Loucy (cell line): ENCODE data around the gene CCDC28A.

Experiments used
- CTCF ChIP-seq: fragments of 200-600 bp; sonication (generic); conservative IDR thresholded peaks from 2 replicates; pipeline ENCODE4 v1.5.1; 2014; ENCODE audit warnings: mild to moderate bottlenecking, antibody characterized with exemption, low read length
- EZH2phosphoT487 ChIP-seq: fragments of 200-600 bp; IDR thresholded peaks from 2 replicates; pipeline ENCODE4 v1.6.1; 2018; ENCODE audit warnings: antibody characterized with exemption, mild to moderate bottlenecking, moderate library complexity, borderline replicate concordance

GRCh38 chr6:138772596-138773176 lies 883 bp upstream of the CCDC28A start:
- no peak for TF ChIP-seq CTCF
- no peak for TF ChIP-seq EZH2phosphoT487
